Endothelial cell of umbilical vein (primary cell): Measurements from ENCODE around the gene ISL2. TPM values are rescaled to one million over a fixed set of nuclear protein-coding genes. Genes with fewer than 3 reads are reported as not detected.

ENCODE experiments used
- BruUV-seq: library from RNA; stranded (reverse); fragments of 400-500 nt; replicated peaks from 2 replicates; lab custom pipeline; 2021; lab: Mats Ljungman, UMichigan
- CTCF ChIA-PET: fragments of 300-600, 350-600 bp; sonication (Branson Sonifier 250); formaldehyde crosslinking; loops from one replicate; lab custom pipeline; 2021; ENCODE audit warnings: antibody characterized with exemption, inconsistent platforms; lab: Charles Lee
- POLR2A ChIA-PET: fragments of 300-600, 350-600 bp; sonication (Branson Sonifier 250); formaldehyde crosslinking; loops from one replicate; lab custom pipeline; 2021; ENCODE audit warnings: antibody characterized with exemption, inconsistent platforms; lab: Charles Lee
- DNase-seq: peaks from one replicate; pipeline ENCODE4 v3.0.0-alpha.2; 2011; ENCODE audit warnings: low read depth, low spot score
- FAIRE-seq: peaks from 2 replicates; lab custom pipeline; 2011; peaks lifted over from hg19 to GRCh38; lab: Jason Lieb, UNC
- H2AFZ ChIP-seq: 2 replicates; pipeline ENCODE4 v1.6.0; 2012; ENCODE audit warnings: low read depth, low read length, control low read depth, inconsistent platforms
- H3K27ac ChIP-seq: 2 replicates; pipeline ENCODE4 v1.5.1; 2011; ENCODE audit warnings: low read depth, mild to moderate bottlenecking, control low read depth, low read length, moderate library complexity; ENCODE audit not compliant: insufficient read depth
- H3K27me3 ChIP-seq, 2 experiments: 2 replicates each; pipeline versions ENCODE4 v1.6.0 to v1.6.1; 2011; ENCODE audit warnings: low read length in 2 of 2, mixed read lengths in 1 of 2; ENCODE audit not compliant: control insufficient read depth in 2 of 2, insufficient read depth in 2 of 2
- H3K36me3 ChIP-seq, 2 experiments: 2 replicates in 1 of 2; 3 replicates in 1 of 2; pipeline ENCODE4 v1.5.1; 2011; ENCODE audit warnings: low read length in 2 of 2, mild to moderate bottlenecking in 1 of 2, moderate library complexity in 1 of 2; ENCODE audit not compliant: control insufficient read depth in 2 of 2, insufficient read depth in 2 of 2; ENCODE audit errors: extremely low read depth in 1 of 2
- H3K4me1 ChIP-seq: 3 replicates; pipeline ENCODE4 v1.5.1; 2011; ENCODE audit warnings: mild to moderate bottlenecking, low read length; ENCODE audit not compliant: control insufficient read depth, insufficient read depth; ENCODE audit errors: extremely low read depth
- H3K4me2 ChIP-seq: 2 replicates; pipeline ENCODE4 v1.6.1; 2011; ENCODE audit warnings: low read length, control low read depth, mixed read lengths; ENCODE audit not compliant: insufficient read depth
- H3K4me3 ChIP-seq, 3 experiments: fragments of 200-600 bp in 1 of 3; sonication (generic), shearing (Covaris generic) in 1 of 3; replicated peaks in 1 of 3; 2 replicates each; pipeline ENCODE4 v1.5.1; 2011 to 2016; ENCODE audit warnings: control low read depth in 3 of 3, low read length in 3 of 3, mild to moderate bottlenecking in 2 of 3, inconsistent platforms in 1 of 3, low read depth in 1 of 3, moderate library complexity in 1 of 3; ENCODE audit not compliant: insufficient read depth in 1 of 3
- H3K79me2 ChIP-seq: 2 replicates; pipeline ENCODE4 v1.6.0; 2012; ENCODE audit warnings: low read length, inconsistent platforms; ENCODE audit not compliant: control insufficient read depth, insufficient read depth
- H3K9ac ChIP-seq: replicated peaks from 2 replicates; pipeline ENCODE3; 2011; ENCODE audit warnings: low read length, control low read depth; ENCODE audit not compliant: insufficient read depth; ENCODE audit errors: extremely low read depth
- H3K9me1 ChIP-seq: replicated peaks from 3 replicates; pipeline ENCODE4 v1.6.0; 2011; ENCODE audit warnings: mild to moderate bottlenecking, low read length; ENCODE audit not compliant: control insufficient read depth, insufficient read depth; ENCODE audit errors: extremely low read depth
- H3K9me3 ChIP-seq: replicated peaks from 2 replicates; pipeline ENCODE4 v1.5.1; 2012; ENCODE audit warnings: low read length, inconsistent platforms; ENCODE audit not compliant: control insufficient read depth, insufficient read depth
- H4K20me1 ChIP-seq: replicated peaks from 2 replicates; pipeline ENCODE3; 2011; ENCODE audit warnings: mild to moderate bottlenecking, low read length; ENCODE audit not compliant: control insufficient read depth, insufficient read depth; ENCODE audit errors: extremely low read depth
- EZH2 ChIP-seq: IDR thresholded peaks from 2 replicates; pipeline ENCODE4 v1.6.1; 2012; ENCODE audit warnings: borderline replicate concordance, low read depth, mild to moderate bottlenecking, moderate library complexity, low read length, inconsistent platforms; ENCODE audit not compliant: severe bottlenecking
- GATA2 ChIP-seq: IDR thresholded peaks from 2 replicates; pipeline ENCODE4 v1.7.0; 2011; ENCODE audit warnings: low read depth, mild to moderate bottlenecking, moderate library complexity, mixed read lengths, low read length; ENCODE audit not compliant: insufficient read length, insufficient read depth
- MAX ChIP-seq: IDR thresholded peaks from 2 replicates; pipeline ENCODE4 v1.6.1; 2011; ENCODE audit not compliant: insufficient read depth, insufficient read length
- MYC ChIP-seq: IDR thresholded peaks from one replicate; pipeline ENCODE4 v1.6.1; 2011; ENCODE audit warnings: mild to moderate bottlenecking, low read depth, low read length
- POLR2A ChIP-seq: IDR thresholded peaks from 2 replicates; pipeline ENCODE4 v1.6.1; 2012; ENCODE audit warnings: low read depth, mild to moderate bottlenecking, control low read depth, low read length
- POLR2AphosphoS5 ChIP-seq: IDR thresholded peaks from 2 replicates; pipeline ENCODE4 v1.6.1; 2012; ENCODE audit warnings: low read depth, mild to moderate bottlenecking, control low read depth, low read length, moderate library complexity; ENCODE audit not compliant: insufficient read depth
- dilution Hi-C: fragments of 300-500 bp; cut with MboI; formaldehyde crosslinking; loops from one replicate; pipeline ENCODE4 v1.15.0; 2019; ENCODE audit warnings: low sequenced_read_pairs; ENCODE audit not compliant: extremely low pct_ligation_motif_present
- intact Hi-C: fragments of 100-400 bp; cut with micrococcal nuclease; formaldehyde crosslinking; loops from one replicate; pipeline ENCODE4 v1.10.0; 2022
- polyA plus RNA-seq, 4 experiments: library from polyadenylated mRNA; depleted of rRNA in 3 of 4; stranded (reverse) in 3 of 4; unstranded in 1 of 4; fragments of >200 nt; gene quantifications; 2 replicates each; pipeline versions ENCODE4 v1.2.1 to v1.2.3, GENCODE V29; 2011 to 2012; ENCODE audit warnings: missing spikeins in 1 of 4
- total RNA-seq: library from RNA; stranded (reverse); gene quantifications from 2 replicates; pipeline ENCODE4 v1.2.3, GENCODE V29; 2021

ISL2 gene
- total and polyA plus RNA-seq, 2 donors (not counting 3 experiments of a cell fraction or from before 2014, with no cell fraction given), result 0.10 TPM; not detected in 1

GRCh38 chr15:76311100-76311953, 25.2 kb upstream of the ISL2 start, which contains the start of gene ETFA:
Gene ETFA (minus strand): TSS chr15:76311469. CDS start chr15:76311388, 81 bp downstream.
- ChIA-PET CTCF (interaction anchor here (0.7 to 2.0 kb wide), 3 partner anchors 8 to 19 kb away, joined by 3 to 9 read pairs (median 3); no protein-coding TSS in a partner anchor), POLR2A (no interaction called here)
- H3K9me1 ChIP-seq, result no peaks in the 10 kb centered on the region
- peak; percentile 95 for DNase-seq
- H3K79me2 ChIP-seq, result peaks cover 40% of the 10 kb centered on the region
- FAIRE-seq, result peak; percentile 79
- peak within 1 kb of the TSS; percentile 77 for H2AFZ ChIP-seq
- H3K27ac ChIP-seq, result peak within 1 kb of the TSS; percentile 78
- H3K36me3 ChIP-seq, result no peaks in the 10 kb centered on the region
- peak within 1 kb of the TSS; percentile 82 to 86 (median 84) for H3K4me3 ChIP-seq
- H3K27me3 ChIP-seq, result no peaks in the 10 kb centered on the region
- peak within 1 kb of the TSS; percentile 99 for H3K4me2 ChIP-seq
- TF ChIP-seq GATA2 (no peak), MYC (no peak), POLR2A (peak; percentile 88), EZH2 (no peak), POLR2AphosphoS5 (peak; percentile 86), MAX (peak; percentile 84)
- intact Hi-C loops, result loop anchor here (1.0 to 5.0 kb wide), 3 partner anchors 23 to 74 kb away; no protein-coding TSS in a partner anchor
- TSS peak; percentile 42 for BruUV-seq
- peaks cover 19% of the 10 kb centered on the region for H3K4me1 ChIP-seq
- peak within 1 kb of the TSS; percentile 94 for H3K9ac ChIP-seq
- H4K20me1 ChIP-seq, result peaks cover 8% of the 10 kb centered on the region
- dilution Hi-C loops, result no loop called here
- no peaks in the 10 kb centered on the region for H3K9me3 ChIP-seq
